Diencephalon (tissue), 1 donor: ENCODE data around the gene NBL1. TPM values are rescaled to one million over a fixed set of nuclear protein-coding genes. Genes with fewer than 3 reads are reported as not detected.

ENCODE experiments used
- total RNA-seq: library from RNA; depleted of rRNA; stranded (reverse); fragments of >200 nt; gene quantifications from one replicate; pipeline ENCODE4 v1.2.3, GENCODE V29; 2014

The NBL1 gene
- total RNA-seq = 43.1 TPM

GRCh38 chr1:19643602-19644394 lies at the start of gene NBL1:
NBL1 (plus strand) TSS chr1:19644311; CDS start chr1:19655031, 10,720 bp downstream.

GRCh38 chr1:19664453-19665185 lies 20.5 kb downstream of the NBL1 start, which contains the start of gene HTR6:
HTR6 (plus strand) TSS chr1:19664875; CDS start chr1:19665754, 879 bp downstream.

Other genes starting within 250 kb of the NBL1 start
- 77.3 TPM for gene CAPZB, start 158.8 kb upstream of the NBL1 start, total RNA-seq
- gene HTR6, start 20.6 kb downstream of the NBL1 start, total RNA-seq = 0.92 TPM
- 0.46 TPM for gene TMCO4, start 155.6 kb downstream of the NBL1 start, total RNA-seq
- not detected for gene RNF186, start 171.0 kb downstream of the NBL1 start, total RNA-seq
- 14.3 TPM for gene OTUD3, start 238.1 kb downstream of the NBL1 start, total RNA-seq